ENCODE results near the gene GRK1. TPM values are rescaled to one million over a fixed set of nuclear protein-coding genes. Genes with fewer than 3 reads are reported as not detected.

GRK1 gene
- total RNA-seq, 1 donor = under 0.01 TPM

DNA sequence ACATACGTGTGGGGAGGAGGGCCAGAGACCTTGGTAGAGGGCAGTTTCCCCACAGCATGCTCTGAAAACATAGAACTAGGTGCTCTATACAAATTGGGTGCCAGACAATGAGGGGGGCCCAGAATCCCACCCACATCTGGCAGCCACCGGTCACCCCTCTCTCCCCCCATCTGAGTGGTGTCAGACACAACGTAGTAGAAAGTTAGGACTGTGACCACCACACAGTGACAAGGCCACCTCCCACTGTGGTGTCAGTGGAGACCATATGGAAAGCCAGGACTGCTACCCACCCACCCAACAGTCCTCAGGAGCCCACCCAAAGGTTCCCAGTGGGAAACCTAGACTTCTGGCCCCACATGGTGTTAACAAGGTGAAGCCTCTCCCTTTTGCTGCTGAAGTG, 7.0 kb upstream of the GRK1 start:
- no peak for DNase-seq (ENCODE audit: low read depth in 2 of 3, low spot score in 2 of 3)

DNA sequence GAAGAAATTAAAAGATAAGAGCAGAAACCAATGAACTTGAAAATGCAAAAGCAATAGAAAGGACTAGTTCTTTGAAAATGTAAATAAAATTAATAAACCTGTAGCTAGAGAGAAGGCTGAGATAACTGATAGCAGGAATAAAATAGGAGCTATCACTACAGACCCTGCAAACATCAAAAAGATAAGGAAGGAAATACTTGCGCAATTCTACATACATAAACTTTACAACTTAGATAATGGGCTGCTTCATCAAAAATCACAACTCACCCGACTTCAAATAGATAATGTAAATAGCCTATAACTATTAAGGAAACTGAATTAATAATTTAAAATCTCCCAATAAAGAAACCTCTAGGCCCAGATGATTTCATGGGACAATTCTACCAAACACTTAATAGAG, 5.5 kb upstream of the GRK1 start:
- no peak for DNase-seq (ENCODE audit: low read depth in 2 of 3, low spot score in 2 of 3)

GRCh38 chr13:113663934-113664333, 3.1 kb upstream of the GRK1 start:
- no peak for DNase-seq (ENCODE audit: low read depth in 2 of 3, low spot score in 2 of 3)

- no peak for DNase-seq (ENCODE audit: low read depth in 2 of 3, low spot score in 2 of 3)
These were observed 2.0 kb upstream of the GRK1 start for GRCh38 chr13:113664751-113665596.

DNA sequence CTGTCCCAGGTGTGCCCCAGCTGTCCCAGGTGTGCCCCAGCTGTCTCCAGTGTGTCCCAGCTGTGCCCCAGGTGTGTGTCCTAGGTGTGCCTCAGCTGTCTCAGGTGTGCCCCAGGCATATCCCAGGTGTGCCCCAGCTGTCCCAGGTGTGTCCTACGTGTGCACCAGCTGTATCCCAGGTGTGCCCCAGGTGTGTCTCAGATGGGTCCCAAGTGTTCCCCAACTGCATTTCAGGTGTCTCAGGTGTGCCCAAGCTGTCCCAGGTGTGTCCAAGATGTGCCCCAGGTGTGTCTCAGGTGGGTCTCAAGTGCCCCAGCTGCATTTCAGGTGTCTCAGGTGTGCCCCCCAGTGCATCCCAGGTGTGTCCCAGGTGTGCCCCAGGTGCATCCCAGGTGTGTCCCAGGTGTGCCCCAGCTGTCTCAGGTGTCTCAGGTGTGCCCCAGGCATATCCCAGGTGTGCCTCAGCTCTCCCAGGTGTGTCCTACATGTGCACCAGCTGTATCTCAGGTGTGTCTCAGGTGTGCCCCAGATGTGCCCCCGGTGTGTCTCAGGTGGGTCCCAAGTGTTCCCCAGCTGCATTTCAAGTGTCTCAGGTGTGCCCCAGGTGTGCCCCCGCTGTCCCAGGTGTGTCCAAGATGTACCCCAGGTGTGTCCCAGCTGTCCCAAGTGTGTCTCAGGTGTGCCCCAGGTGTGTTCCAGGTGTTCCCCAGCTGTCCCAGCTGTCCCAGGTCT, 1.3 kb upstream of the GRK1 start:
- DNase-seq (ENCODE audit: low read depth in 2 of 3, low spot score in 2 of 3) = no peak

DNA sequence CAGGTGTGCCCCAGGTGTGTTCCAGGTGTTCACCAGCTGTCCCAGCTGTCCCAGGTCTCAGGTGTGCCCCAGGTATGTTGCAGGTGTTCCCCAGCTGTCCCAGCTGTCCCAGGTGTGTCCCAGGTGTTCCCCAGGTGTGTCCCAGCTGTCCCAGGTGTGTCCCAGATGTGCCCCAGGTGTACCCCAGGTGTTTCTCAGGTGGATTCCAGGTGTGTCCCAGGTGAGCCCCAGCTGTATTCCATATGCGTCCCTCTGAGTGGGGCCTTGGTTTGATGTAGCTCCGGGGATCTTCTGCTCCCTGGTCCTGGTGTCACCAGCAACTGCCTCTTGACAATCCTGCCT, 719 bp upstream of the GRK1 start:
- no peak for DNase-seq (ENCODE audit: low read depth in 2 of 3, low spot score in 2 of 3)

- no peak for DNase-seq (ENCODE audit: low read depth in 2 of 3, low spot score in 2 of 3)
These were observed 912 bp downstream of the GRK1 start for GRCh38 chr13:113667771-113668490.

DNA sequence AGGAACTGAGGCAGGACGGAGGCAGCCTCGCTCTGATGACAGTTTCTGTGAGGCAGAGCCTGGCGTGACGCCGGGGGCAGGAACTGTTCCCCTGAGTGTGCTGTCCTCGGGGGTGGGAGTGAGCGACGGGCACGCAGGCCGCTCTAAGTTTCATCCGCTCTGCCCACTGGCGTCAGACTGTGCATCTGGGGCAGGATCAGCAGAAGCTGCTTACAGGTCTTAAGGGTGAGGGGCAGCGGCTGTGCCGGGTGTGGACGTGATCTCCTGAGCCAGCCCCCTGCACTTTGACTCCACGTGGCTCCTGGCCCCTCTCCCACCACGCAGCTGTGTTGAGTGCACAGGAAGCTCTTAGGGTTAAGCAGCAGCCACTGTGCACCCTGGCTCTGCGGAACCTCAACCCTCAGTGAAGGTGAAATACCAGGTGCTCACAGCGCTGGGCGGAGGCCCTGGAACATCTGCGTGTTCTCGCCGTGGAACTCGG, 1.5 kb downstream of the GRK1 start:
- no peak for DNase-seq (ENCODE audit: low read depth in 2 of 3, low spot score in 2 of 3)

DNA sequence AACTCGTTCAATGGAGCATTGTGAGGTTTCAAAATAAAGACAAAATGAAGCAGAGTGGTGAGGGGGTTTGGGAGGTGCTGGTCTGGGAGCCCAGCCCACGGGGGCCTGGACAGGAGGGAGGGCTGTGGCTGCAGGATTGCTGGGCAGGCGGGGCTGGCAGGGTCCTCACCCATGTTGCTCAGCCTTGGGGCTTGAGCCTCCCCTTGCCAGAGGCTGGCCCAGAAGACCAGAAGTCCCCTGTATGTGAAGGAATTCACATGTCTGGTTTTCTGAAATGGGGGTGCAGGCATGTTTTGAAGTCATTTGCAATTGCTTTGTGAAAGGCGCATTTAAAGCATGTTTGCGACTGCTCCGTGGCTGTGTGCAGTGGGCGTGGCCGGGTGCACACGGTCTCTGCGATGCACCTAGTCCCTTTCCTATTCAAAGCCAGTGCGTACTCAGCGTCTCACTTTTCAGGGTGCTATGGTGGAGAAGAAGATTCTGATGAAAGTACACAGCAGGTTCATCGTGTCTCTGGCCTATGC, 2.3 kb downstream of the GRK1 start:
- no peak for DNase-seq (ENCODE audit: low read depth in 2 of 3, low spot score in 2 of 3)

DNA sequence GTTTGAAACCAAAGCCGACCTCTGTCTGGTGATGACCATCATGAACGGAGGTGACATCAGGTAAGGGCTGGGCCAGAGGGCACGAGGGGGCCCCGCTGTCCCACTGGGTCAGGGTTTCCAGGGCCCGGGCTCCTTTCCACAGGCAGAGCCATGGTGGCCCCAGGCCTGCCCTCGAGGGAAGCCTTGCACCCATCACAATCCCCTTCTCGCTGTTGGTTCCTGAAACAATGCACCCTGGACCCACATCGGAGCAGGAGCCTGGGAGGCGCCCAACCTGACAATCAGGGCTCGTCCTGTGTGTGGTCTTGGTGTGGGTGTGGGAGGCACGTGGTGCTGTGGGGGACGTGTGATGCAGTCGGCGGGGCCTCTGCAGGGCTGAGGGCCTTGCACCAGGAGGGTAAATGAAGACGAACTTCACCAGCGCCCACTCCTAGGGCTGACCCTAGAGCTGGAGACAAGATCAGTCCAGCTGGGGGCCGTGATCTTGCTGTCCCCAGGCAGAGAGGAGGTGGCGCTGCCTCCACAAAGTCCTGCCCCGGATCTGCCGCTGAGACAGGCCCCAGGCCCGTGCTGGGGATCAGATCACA, 2.8 kb downstream of the GRK1 start:
- no peak for DNase-seq (ENCODE audit: low read depth in 2 of 3, low spot score in 2 of 3)

GRCh38 chr13:113670541-113670940, 3.5 kb downstream of the GRK1 start:
- no peak for DNase-seq (ENCODE audit: low read depth in 2 of 3, low spot score in 2 of 3)

- DNase-seq (ENCODE audit: low read depth in 2 of 3, low spot score in 2 of 3) = no peak
These were observed 4.3 kb downstream of the GRK1 start for GRCh38 chr13:113671066-113672001.

GRCh38 chr13:113672002-113672651, 5.1 kb downstream of the GRK1 start:
- no peak for DNase-seq (ENCODE audit: low read depth in 2 of 3, low spot score in 2 of 3)

GRCh38 chr13:113722921-113723320, 55.9 kb downstream of the GRK1 start:
- DNase-seq (ENCODE audit: low read depth in 2 of 3, low spot score in 2 of 3) = no peak

- DNase-seq (ENCODE audit: low read depth in 2 of 3, low spot score in 2 of 3) = no peak
These were observed 56.5 kb downstream of the GRK1 start for GRCh38 chr13:113723410-113724015.

GRCh38 chr13:113724016-113724758, 57.2 kb downstream of the GRK1 start:
- DNase-seq (ENCODE audit: low read depth in 2 of 3, low spot score in 2 of 3) = no peak

GRCh38 chr13:113724780-113725315, 57.8 kb downstream of the GRK1 start:
- DNase-seq (ENCODE audit: low read depth in 2 of 3, low spot score in 2 of 3) = peak; percentile 76 to 86 (median 84)
